Measurements from ENCODE around the gene RIMBP2. TPM values are rescaled to one million over a fixed set of nuclear protein-coding genes. Genes with fewer than 3 reads are reported as not detected.
"Not testable (repeated sequence)": the region's sequence is repeated elsewhere in the genome, so short reads cannot be mapped to it uniquely, and the experiment has no call there.

Gene RIMBP2, protein sequence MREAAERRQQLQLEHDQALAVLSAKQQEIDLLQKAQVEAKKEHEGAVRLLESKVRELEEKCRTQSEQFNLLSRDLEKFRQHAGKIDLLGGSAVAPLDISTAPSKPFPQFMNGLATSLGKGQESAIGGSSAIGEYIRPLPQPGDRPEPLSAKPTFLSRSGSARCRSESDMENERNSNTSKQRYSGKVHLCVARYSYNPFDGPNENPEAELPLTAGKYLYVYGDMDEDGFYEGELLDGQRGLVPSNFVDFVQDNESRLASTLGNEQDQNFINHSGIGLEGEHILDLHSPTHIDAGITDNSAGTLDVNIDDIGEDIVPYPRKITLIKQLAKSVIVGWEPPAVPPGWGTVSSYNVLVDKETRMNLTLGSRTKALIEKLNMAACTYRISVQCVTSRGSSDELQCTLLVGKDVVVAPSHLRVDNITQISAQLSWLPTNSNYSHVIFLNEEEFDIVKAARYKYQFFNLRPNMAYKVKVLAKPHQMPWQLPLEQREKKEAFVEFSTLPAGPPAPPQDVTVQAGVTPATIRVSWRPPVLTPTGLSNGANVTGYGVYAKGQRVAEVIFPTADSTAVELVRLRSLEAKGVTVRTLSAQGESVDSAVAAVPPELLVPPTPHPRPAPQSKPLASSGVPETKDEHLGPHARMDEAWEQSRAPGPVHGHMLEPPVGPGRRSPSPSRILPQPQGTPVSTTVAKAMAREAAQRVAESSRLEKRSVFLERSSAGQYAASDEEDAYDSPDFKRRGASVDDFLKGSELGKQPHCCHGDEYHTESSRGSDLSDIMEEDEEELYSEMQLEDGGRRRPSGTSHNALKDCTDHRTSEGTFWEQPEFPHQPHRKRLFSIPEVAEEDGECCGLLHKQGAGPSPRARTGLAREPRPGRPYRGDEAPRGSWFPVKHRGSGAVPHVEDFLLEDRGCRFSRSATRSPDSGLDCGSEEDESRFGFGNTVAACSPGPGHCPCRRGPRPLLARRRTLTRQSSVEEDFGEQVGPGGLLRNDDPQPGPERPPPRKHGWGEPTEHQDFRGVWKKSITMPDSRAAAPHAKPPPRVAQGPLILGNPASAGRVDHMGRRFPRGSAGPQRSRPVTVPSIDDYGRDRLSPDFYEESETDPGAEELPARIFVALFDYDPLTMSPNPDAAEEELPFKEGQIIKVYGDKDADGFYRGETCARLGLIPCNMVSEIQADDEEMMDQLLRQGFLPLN (N-terminal part only)
- total RNA-seq, result under 1 TPM in 1 of 2 donors, not detected in 1; 0.14 TPM

DNA sequence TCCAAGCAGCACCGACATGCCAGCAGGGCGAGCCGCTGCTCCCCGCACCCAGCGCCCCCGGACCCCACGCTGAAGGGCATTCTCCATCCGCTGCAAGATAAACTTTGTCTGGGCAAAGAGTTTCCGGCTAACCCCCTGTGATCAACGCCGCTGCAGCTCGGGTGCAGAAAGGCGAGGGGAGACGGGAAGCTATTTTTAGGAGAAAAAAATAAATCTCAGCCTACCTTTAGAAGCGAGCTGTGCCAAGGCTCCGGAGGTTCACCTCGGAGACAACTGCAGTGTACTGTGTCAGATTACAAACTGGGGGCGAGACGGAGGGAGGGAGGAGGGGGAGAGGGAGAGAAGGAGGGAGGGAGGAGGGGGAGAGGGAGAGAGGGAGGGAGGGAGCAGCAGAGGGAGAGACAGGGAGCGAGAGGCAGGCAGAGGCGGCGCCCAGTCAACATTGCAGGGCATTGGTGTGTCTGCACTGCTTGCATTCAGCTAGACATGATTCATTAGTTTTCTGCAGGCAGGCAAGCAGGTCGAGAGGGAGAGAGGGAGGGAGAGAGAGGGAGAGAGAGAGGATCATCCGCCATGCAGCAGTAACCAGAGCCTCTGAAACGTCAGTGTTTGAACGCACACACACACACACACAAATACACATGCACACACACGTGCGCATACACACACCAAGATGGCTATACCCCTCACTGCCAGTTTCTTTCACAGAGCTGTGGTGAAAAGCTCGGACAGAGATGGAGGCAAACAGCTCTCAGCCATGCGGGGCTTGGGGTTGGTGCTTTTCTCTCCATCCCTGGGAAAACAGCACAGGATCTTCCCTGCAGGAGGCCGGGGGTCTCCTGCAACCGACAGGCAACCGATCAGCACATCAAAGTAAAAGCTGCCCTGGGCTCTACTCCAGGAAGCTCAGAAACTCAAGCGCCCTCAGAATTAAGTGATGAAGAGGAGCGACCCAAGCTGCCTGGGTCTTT, at the start of gene RIMBP2:
TSS of gene RIMBP2 (minus strand) at position 302 of the 971 bp plus-strand sequence. CDS start 237,286 bp downstream, outside the sequence.
- peak within 1 kb of the TSS in 1 of 2 donors; percentile 47 for H3K4me3 Mint-ChIP-seq
- peaks cover 0 to 1% of the 10 kb centered on the region in 2 donors for H3K36me3 Mint-ChIP-seq (ENCODE audit: insufficient read depth in 2 of 2)
- ATAC-seq (replicated peaks in 1 of 2) (no peak), DNase-seq (no peak)
- H3K27me3 Mint-ChIP-seq (ENCODE audit: low read depth), result peaks cover 47% of the 10 kb centered on the region
- no peaks in the 10 kb centered on the region for H3K4me1 Mint-ChIP-seq (ENCODE audit: low read depth)
- peaks cover 0 to 4% of the 10 kb centered on the region in 2 donors for H3K9me3 Mint-ChIP-seq
- no peak within 1 kb of the TSS for H3K27ac Mint-ChIP-seq

DNA sequence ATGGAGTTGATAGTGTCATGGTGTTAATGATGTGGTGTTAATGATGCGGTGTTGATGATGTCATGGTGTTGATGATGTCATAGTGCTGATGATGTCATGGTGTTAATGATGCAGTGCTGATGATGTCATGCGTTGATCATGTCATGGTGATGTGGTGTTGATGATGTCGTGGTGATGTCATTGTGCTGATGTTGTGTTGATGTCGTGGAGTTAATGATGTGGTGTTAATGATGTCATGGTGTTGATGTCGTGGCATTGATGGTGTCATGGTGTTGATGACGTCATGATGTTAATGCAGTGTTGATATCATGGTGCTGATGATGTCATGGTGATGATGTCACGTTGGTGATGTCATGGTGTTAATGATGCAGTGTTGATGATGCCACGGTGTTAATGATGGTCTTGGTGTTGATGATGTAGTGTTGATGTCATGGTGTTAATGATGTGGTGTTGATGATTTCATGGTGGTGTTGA, 49.1 kb upstream of the RIMBP2 start:
- ATAC-seq (replicated peaks in 1 of 2) (no peak), DNase-seq (peak in 1 of 2 donors; percentile 20)
- Mint-ChIP-seq H3K27ac (no peak overlapping the region), H3K36me3 (ENCODE audit: insufficient read depth in 2 of 2) (no peaks in the 10 kb centered on the region), H3K27me3 (ENCODE audit: low read depth) (peaks cover 18% of the 10 kb centered on the region), H3K4me1 (ENCODE audit: low read depth) (no peaks in the 10 kb centered on the region), H3K9me3 (no peaks in the 10 kb centered on the region), H3K4me3 (no peak overlapping the region)

DNA sequence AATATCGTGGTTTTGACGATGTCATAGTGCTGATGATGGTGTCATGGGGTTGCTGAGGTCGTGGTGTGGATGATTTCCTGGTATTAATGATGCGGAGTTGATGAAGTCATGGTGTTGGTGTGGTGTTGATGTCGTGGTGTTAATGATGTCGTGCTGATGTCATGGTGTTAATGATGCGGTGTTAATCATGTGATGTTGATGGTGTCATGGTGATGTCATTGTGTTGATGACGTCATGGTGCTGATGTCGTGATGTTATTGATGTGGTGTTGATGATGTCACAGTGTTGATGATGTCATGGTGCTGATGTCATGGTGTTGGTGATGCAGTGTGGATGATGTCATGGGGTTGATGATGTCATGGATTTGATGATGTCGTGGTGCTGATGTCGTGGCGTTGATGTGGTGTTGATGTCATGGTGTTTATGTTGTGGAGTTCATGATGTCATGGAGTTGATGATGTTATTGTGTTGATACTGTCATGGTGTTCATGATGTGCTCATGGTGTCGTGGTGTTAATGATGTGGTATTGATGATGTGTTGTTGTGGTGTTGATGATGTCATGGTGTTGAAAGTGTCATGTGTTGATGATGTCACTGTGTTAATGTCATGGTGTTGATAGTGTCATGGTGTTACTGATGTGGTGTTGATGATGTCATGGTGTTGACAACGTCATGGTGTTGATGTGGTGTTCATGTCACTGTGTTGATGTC, 48.5 kb upstream of the RIMBP2 start:
- no peak overlapping the region for H3K4me3 Mint-ChIP-seq
- no peaks in the 10 kb centered on the region for H3K9me3 Mint-ChIP-seq
- ATAC-seq (replicated peaks in 1 of 2) (peak; percentile 10 to 27), DNase-seq (peak; percentile 45 to 62)
- no peaks in the 10 kb centered on the region for H3K36me3 Mint-ChIP-seq (ENCODE audit: insufficient read depth in 2 of 2)
- H3K27me3 Mint-ChIP-seq (ENCODE audit: low read depth), result peaks cover 18% of the 10 kb centered on the region
- no peak overlapping the region for H3K27ac Mint-ChIP-seq
- H3K4me1 Mint-ChIP-seq (ENCODE audit: low read depth), result no peaks in the 10 kb centered on the region

DNA sequence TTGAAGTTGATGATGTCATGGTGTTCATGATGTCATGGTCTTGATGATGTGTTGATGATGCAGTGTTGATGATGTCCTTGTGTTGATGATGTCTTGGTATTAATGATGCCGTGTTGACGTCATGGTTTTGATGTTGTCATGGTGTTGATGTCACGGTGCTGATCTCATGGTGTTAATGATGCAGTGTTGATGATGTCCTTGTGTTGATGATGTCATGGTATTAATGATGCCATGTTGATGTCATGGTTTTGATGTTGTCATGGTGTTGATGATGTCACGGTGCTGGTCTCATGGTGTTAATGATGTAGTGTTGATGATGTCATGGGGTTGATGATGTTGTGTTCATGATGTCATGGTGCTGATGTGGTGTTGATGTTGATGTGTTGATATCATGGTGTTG, 48.0 kb upstream of the RIMBP2 start:
- H3K9me3 Mint-ChIP-seq, result no peaks in the 10 kb centered on the region
- H3K27ac Mint-ChIP-seq, result no peak overlapping the region
- no peak for DNase-seq
- H3K4me3 Mint-ChIP-seq, result no peak overlapping the region
- peak in 1 of 2 donors; percentile 6 for ATAC-seq (replicated peaks in 1 of 2)
- H3K36me3 Mint-ChIP-seq (ENCODE audit: insufficient read depth in 2 of 2), result no peaks in the 10 kb centered on the region
- no peaks in the 10 kb centered on the region for H3K4me1 Mint-ChIP-seq (ENCODE audit: low read depth)
- peaks cover 18% of the 10 kb centered on the region for H3K27me3 Mint-ChIP-seq (ENCODE audit: low read depth)

DNA sequence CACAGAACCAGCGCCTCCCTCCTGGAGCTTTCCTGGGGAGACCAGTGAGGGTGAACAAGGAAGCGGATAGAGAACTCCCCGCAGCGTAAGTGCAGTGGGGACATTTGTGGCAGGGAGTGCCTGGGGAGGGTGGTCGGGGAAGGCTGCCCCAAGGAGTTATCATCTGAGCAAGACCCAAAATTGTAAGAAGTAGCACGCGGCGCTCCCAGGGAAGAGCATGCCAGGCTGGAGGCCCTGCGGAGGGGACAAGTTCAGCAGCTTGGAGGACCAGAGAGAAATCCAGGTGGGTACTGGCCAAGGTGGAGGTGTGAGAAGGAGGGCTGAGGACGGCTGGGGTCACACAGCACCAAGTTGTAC, 46.2 kb upstream of the RIMBP2 start:
- peaks cover 9% of the 10 kb centered on the region for H3K27me3 Mint-ChIP-seq (ENCODE audit: low read depth)
- no peak overlapping the region for H3K27ac Mint-ChIP-seq

DNA sequence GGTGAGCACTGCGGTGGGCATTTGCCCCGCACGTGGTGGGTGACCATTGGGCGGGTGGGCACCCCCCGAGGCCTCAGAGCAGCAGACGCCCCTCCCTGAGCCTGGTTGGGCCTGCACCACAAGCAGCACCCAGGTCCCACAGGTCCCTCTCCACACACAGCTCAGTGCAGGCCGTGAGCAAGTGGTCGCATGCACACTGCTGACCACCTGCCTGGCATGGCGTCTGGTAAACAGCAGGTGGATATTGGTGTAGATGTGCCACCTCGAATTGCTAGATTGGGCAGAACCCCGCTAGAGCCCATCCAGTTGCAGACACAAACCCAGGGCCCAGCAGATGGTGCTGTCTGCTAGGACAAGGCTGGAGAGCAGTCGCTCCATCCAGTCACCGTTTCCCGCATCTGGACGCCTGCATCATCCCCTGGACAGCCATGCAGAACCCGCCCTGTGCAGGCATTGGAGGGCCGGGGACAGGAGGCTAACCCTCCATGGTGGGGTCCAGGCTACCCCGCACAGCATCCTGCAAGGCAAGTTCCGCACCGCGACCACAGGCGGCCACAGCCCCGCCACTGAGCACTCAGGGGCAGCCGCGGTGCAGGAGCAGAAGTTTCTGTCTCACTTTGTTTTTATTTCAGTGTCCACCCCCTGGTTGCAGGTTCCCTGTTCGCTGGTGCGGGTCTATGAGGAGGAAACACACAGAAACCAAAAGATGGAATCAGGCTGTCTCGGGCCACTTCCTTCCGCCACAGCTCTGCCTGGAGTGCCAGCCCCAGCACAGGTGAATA, 45.6 kb upstream of the RIMBP2 start:
- Mint-ChIP-seq H3K36me3 (ENCODE audit: insufficient read depth in 2 of 2) (no peaks in the 10 kb centered on the region), H3K4me3 (peak overlapping the region; percentile 45 to 76), H3K27ac (no peak overlapping the region), H3K27me3 (ENCODE audit: low read depth) (peaks cover 9% of the 10 kb centered on the region), H3K4me1 (ENCODE audit: low read depth) (no peaks in the 10 kb centered on the region), H3K9me3 (no peaks in the 10 kb centered on the region)
- peak; percentile 73 for DNase-seq
- peak; percentile 59 to 76 for ATAC-seq (replicated peaks in 1 of 2)

More for the DNA sequence above, 46.2 kb upstream of the RIMBP2 start:
- H3K9me3 Mint-ChIP-seq, result no peaks in the 10 kb centered on the region
- H3K36me3 Mint-ChIP-seq (ENCODE audit: insufficient read depth in 2 of 2), result no peaks in the 10 kb centered on the region
- DNase-seq (no peak), ATAC-seq (replicated peaks in 1 of 2) (no peak)
- H3K4me3 Mint-ChIP-seq, result peak overlapping the region; percentile 45 to 76
- H3K4me1 Mint-ChIP-seq (ENCODE audit: low read depth), result no peaks in the 10 kb centered on the region

DNA sequence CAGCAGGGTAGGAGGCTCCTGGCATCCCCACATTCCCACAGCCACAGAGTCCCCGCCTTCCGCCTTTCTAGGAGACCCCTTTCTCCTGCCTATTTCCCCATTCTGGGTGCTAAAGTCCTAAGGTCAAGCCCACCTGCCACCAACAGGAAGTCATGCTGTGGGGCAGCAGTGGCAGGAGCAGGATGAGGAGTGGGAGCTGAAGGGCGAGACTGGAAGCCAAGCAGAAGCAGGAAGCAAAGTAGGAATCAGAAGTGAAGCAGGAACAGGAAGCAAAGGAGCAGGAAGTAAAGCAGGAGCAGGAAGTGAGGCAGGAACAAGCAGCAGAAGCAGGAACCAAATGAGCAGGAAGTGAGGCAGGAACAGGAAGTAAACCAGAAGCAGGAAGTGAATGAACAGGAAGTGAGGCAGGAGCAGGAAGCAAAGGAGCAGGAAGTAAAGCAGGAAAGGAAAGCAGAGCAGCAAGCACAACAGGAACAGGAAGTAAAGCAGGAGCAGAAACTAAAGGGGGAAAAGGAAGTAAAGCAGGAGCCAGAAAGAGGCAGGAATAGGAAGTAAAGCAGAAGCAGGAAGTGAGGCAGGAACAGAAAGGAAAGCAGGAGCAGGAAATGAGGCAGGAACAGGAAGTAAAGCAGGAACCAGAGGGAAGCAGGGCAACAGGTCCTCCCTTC, 38.3 kb upstream of the RIMBP2 start:
- ATAC-seq (replicated peaks in 1 of 2) (no peak), DNase-seq (no peak)
- Mint-ChIP-seq H3K27ac (peak overlapping the region; percentile 84), H3K36me3 (ENCODE audit: insufficient read depth in 2 of 2) (peaks cover 5 to 9% of the 10 kb centered on the region in 2 donors), H3K4me1 (ENCODE audit: low read depth) (peaks cover 10% of the 10 kb centered on the region), H3K4me3 (peak overlapping the region in 1 of 2 donors; percentile 16), H3K27me3 (ENCODE audit: low read depth) (peaks cover 7% of the 10 kb centered on the region), H3K9me3 (peaks cover 6% of the 10 kb centered on the region in 2 donors)

DNA sequence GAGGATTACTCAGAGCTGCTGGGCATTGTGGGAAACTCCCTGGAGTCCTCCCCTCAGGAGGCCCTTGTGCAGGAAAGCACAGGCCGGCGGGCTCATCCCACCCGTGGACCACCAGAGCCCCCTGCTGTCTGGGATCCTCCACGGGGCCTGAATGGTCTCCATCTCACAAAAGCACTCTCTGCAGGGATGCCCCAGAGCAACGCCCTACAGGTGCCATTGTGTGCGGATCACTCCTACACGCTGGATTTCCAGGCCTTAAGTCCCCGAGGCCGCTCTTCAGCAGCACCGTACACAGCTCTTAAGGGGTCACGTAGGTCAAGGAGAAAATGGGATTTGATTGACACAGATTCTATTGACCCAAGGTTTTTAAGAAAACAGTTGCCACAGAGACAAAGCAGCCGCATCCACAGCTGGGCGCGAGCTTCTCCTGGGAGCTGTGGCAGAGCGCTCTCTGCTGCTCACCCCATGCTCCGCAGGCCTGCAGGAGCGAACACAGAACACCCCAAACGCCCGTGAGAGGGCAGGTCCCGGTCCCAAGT, 36.7 kb upstream of the RIMBP2 start:
- ATAC-seq (replicated peaks in 1 of 2), result no peak
- peaks cover 6% of the 10 kb centered on the region in 2 donors for H3K9me3 Mint-ChIP-seq
- H3K4me3 Mint-ChIP-seq, result no peak overlapping the region
- H3K27me3 Mint-ChIP-seq (ENCODE audit: low read depth), result peaks cover 14% of the 10 kb centered on the region
- peaks cover 5 to 9% of the 10 kb centered on the region in 2 donors for H3K36me3 Mint-ChIP-seq (ENCODE audit: insufficient read depth in 2 of 2)
- no peak for DNase-seq
- H3K4me1 Mint-ChIP-seq (ENCODE audit: low read depth), result peaks cover 17% of the 10 kb centered on the region
- H3K27ac Mint-ChIP-seq, result no peak overlapping the region

DNA sequence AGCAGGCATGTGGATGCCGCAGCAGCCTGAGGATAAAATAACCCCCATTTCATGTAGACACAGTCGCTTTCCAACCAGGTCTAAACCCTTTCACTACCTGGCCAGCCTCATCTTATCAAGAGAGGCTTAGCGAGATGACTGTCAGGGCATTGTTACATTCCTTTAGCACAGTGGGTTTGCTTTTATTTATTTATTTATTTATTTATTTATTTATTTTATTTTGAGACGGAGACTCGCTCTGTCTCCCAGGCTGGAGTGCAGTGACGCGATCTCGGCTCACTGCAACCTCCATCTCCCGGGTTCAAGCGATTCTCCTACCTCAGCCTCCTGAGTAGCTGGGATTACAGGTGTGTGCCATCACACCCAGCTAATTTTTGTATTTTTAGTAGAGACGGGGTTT, 35.9 kb upstream of the RIMBP2 start:
- ATAC-seq (replicated peaks in 1 of 2); H3K27ac Mint-ChIP-seq; H3K4me3 Mint-ChIP-seq; H3K9me3 Mint-ChIP-seq; H3K36me3 Mint-ChIP-seq (ENCODE audit: insufficient read depth in 2 of 2); DNase-seq: not testable (repeated sequence)
- Mint-ChIP-seq H3K27me3 (ENCODE audit: low read depth) (peaks cover 16% of the 10 kb centered on the region), H3K4me1 (ENCODE audit: low read depth) (peaks cover 18% of the 10 kb centered on the region)

DNA sequence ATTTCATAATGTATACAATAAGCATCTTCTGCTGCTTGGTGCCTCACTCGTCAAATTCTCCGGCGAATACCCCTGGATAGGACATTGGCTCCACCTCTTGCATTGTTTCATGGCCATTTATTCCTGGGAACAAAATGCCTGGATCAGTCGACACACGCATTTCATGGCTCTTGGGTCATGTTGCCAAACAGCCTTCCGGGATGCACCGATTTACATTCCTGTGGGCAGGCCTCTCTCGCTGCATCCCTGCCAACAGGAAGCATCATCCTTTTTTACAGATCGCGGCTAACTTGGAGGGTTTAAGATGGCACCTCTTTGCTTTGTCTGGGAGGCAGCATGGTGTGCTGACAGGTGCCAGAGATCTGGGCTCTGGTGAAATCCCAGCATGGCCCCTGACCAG, 32.7 kb upstream of the RIMBP2 start:
- Mint-ChIP-seq H3K36me3 (ENCODE audit: insufficient read depth in 2 of 2) (no peaks in the 10 kb centered on the region), H3K9me3 (no peaks in the 10 kb centered on the region), H3K4me1 (ENCODE audit: low read depth) (peaks cover 12% of the 10 kb centered on the region), H3K27ac (no peak overlapping the region), H3K4me3 (no peak overlapping the region), H3K27me3 (ENCODE audit: low read depth) (peaks cover 26% of the 10 kb centered on the region)
- DNase-seq (no peak), ATAC-seq (replicated peaks in 1 of 2) (no peak)

Data from activated T-cell treated with anti-CD3 and anti-CD28 coated beads, Interleukin-2, amount 50 U/mL, for 72 hours (primary cell).